Activated naive CD8-positive, alpha-beta T cell treated with anti-CD3 and anti-CD28 coated beads, Interleukin-2, amount 50 U/mL, for 24 hours (primary cell): ENCODE measurements around the gene NTHL1.

ENCODE experiments used
- ATAC-seq: fragments of 150-1000 bp; cut with Tn5 transposase; one replicate; pipeline ENCODE4 v1.10.0; 2021
- DNase-seq: peaks from one replicate; pipeline ENCODE4 v3.0.0; 2021
- H3K27ac Mint-ChIP-seq: one replicate; pipeline ENCODE4 v1.8.0; 2021; ENCODE audit warnings: mild to moderate bottlenecking, mixed read lengths
- H3K27me3 Mint-ChIP-seq: one replicate; pipeline ENCODE4 v1.8.0; 2021; ENCODE audit warnings: mixed read lengths
- H3K36me3 Mint-ChIP-seq: one replicate; pipeline ENCODE4 v1.8.0; 2021; ENCODE audit warnings: low read depth, mixed read lengths
- H3K4me1 Mint-ChIP-seq: one replicate; pipeline ENCODE4 v1.8.0; 2021; ENCODE audit warnings: mixed read lengths
- H3K4me3 Mint-ChIP-seq: one replicate; pipeline ENCODE4 v1.8.0; 2021; ENCODE audit warnings: mild to moderate bottlenecking, moderate library complexity, mixed read lengths
- H3K9me3 Mint-ChIP-seq: one replicate; pipeline ENCODE4 v1.8.0; 2021; ENCODE audit warnings: mixed read lengths

NTHL1 gene

GRCh38 chr16:2061526-2061925 is 13.9 kb upstream of the NTHL1 start:
- Mint-ChIP-seq H3K27ac (no peak overlapping the region), H3K4me3 (no peak overlapping the region), H3K27me3 (no peaks in the 10 kb centered on the region), H3K9me3 (no peaks in the 10 kb centered on the region), H3K4me1 (peaks cover 1% of the 10 kb centered on the region), H3K36me3 (peaks cover 12% of the 10 kb centered on the region)
- no peak for ATAC-seq
- DNase-seq, result no peak

GRCh38 chr16:2061023-2061422 is 13.4 kb upstream of the NTHL1 start:
- no peak overlapping the region for H3K4me3 Mint-ChIP-seq
- no peaks in the 10 kb centered on the region for H3K9me3 Mint-ChIP-seq
- no peak overlapping the region for H3K27ac Mint-ChIP-seq
- no peak for DNase-seq
- H3K27me3 Mint-ChIP-seq, result no peaks in the 10 kb centered on the region
- H3K4me1 Mint-ChIP-seq, result peaks cover under 1% of the 10 kb centered on the region
- no peak for ATAC-seq
- peaks cover 7% of the 10 kb centered on the region for H3K36me3 Mint-ChIP-seq

GRCh38 chr16:2060346-2060745 is 12.7 kb upstream of the NTHL1 start:
- peaks cover 4% of the 10 kb centered on the region for H3K36me3 Mint-ChIP-seq
- H3K4me3 Mint-ChIP-seq, result no peak overlapping the region
- H3K27me3 Mint-ChIP-seq, result no peaks in the 10 kb centered on the region
- H3K27ac Mint-ChIP-seq, result no peak overlapping the region
- no peak for ATAC-seq
- H3K4me1 Mint-ChIP-seq, result no peaks in the 10 kb centered on the region
- no peaks in the 10 kb centered on the region for H3K9me3 Mint-ChIP-seq
- DNase-seq, result no peak

- no peaks in the 10 kb centered on the region for H3K27me3 Mint-ChIP-seq
- ATAC-seq, result no peak
- H3K9me3 Mint-ChIP-seq, result no peaks in the 10 kb centered on the region
- DNase-seq, result no peak
- H3K4me1 Mint-ChIP-seq, result no peaks in the 10 kb centered on the region
- no peak overlapping the region for H3K27ac Mint-ChIP-seq
- H3K36me3 Mint-ChIP-seq, result peaks cover 5% of the 10 kb centered on the region
- no peak overlapping the region for H3K4me3 Mint-ChIP-seq
Measured at GRCh38 chr16:2058872-2059271, 11.2 kb upstream of the NTHL1 start.

GRCh38 chr16:2058420-2058819 is 10.8 kb upstream of the NTHL1 start:
- Mint-ChIP-seq H3K27ac (no peak overlapping the region), H3K36me3 (peaks cover 2% of the 10 kb centered on the region), H3K4me1 (no peaks in the 10 kb centered on the region), H3K27me3 (no peaks in the 10 kb centered on the region), H3K9me3 (no peaks in the 10 kb centered on the region), H3K4me3 (no peak overlapping the region)
- ATAC-seq, result no peak
- DNase-seq, result no peak

GRCh38 chr16:2057438-2057837 is 9.8 kb upstream of the NTHL1 start:
- Mint-ChIP-seq H3K9me3 (no peaks in the 10 kb centered on the region), H3K27ac (no peak overlapping the region), H3K4me3 (no peak overlapping the region), H3K4me1 (no peaks in the 10 kb centered on the region), H3K27me3 (no peaks in the 10 kb centered on the region), H3K36me3 (peaks cover 2% of the 10 kb centered on the region)
- no peak for DNase-seq
- ATAC-seq, result no peak

GRCh38 chr16:2056681-2057407 is 9.2 kb upstream of the NTHL1 start:
- H3K36me3 Mint-ChIP-seq, result peaks cover 2% of the 10 kb centered on the region
- H3K4me1 Mint-ChIP-seq, result no peaks in the 10 kb centered on the region
- H3K9me3 Mint-ChIP-seq, result no peaks in the 10 kb centered on the region
- no peaks in the 10 kb centered on the region for H3K27me3 Mint-ChIP-seq
- ATAC-seq (no peak), DNase-seq (no peak)
- no peak overlapping the region for H3K4me3 Mint-ChIP-seq
- H3K27ac Mint-ChIP-seq, result no peak overlapping the region

- no peak overlapping the region for H3K4me3 Mint-ChIP-seq
- H3K27ac Mint-ChIP-seq, result no peak overlapping the region
- H3K4me1 Mint-ChIP-seq, result no peaks in the 10 kb centered on the region
- H3K36me3 Mint-ChIP-seq, result peaks cover 5% of the 10 kb centered on the region
- DNase-seq (no peak), ATAC-seq (no peak)
- H3K9me3 Mint-ChIP-seq, result no peaks in the 10 kb centered on the region
- no peaks in the 10 kb centered on the region for H3K27me3 Mint-ChIP-seq
Measured at GRCh38 chr16:2056077-2056476, 8.4 kb upstream of the NTHL1 start.

GRCh38 chr16:2054543-2055245 is 7.1 kb upstream of the NTHL1 start:
- Mint-ChIP-seq H3K4me1 (no peaks in the 10 kb centered on the region), H3K9me3 (no peaks in the 10 kb centered on the region), H3K27me3 (no peaks in the 10 kb centered on the region), H3K36me3 (peaks cover 9% of the 10 kb centered on the region), H3K4me3 (no peak overlapping the region), H3K27ac (no peak overlapping the region)
- no peak for DNase-seq
- no peak for ATAC-seq

GRCh38 chr16:2053897-2054296 is 6.3 kb upstream of the NTHL1 start:
- Mint-ChIP-seq H3K4me1 (peaks cover 5% of the 10 kb centered on the region), H3K9me3 (no peaks in the 10 kb centered on the region), H3K4me3 (no peak overlapping the region), H3K36me3 (peaks cover 9% of the 10 kb centered on the region), H3K27me3 (no peaks in the 10 kb centered on the region), H3K27ac (no peak overlapping the region)
- ATAC-seq (no peak), DNase-seq (no peak)

GRCh38 chr16:2053211-2053610 is 5.6 kb upstream of the NTHL1 start:
- Mint-ChIP-seq H3K9me3 (no peaks in the 10 kb centered on the region), H3K4me3 (no peak overlapping the region), H3K4me1 (peaks cover 12% of the 10 kb centered on the region), H3K27me3 (no peaks in the 10 kb centered on the region), H3K36me3 (peaks cover 9% of the 10 kb centered on the region), H3K27ac (no peak overlapping the region)
- no peak for DNase-seq
- no peak for ATAC-seq

GRCh38 chr16:2048116-2048543 is 496 bp upstream of the NTHL1 start:
- ATAC-seq, result peak; percentile 15

GRCh38 chr16:2046893-2047329 is 723 bp downstream of the NTHL1 start:
- no peak for ATAC-seq
- Mint-ChIP-seq H3K27ac (peak overlapping the region; percentile 64), H3K27me3 (no peaks in the 10 kb centered on the region), H3K36me3 (peaks cover 9% of the 10 kb centered on the region), H3K9me3 (no peaks in the 10 kb centered on the region), H3K4me1 (peaks cover 23% of the 10 kb centered on the region), H3K4me3 (peak overlapping the region; percentile 91)
- no peak for DNase-seq

More at GRCh38 chr16:2048116-2048543, 496 bp upstream of the NTHL1 start:
- no peak for DNase-seq
- H3K4me3 Mint-ChIP-seq, result peak overlapping the region; percentile 91
- H3K27me3 Mint-ChIP-seq, result no peaks in the 10 kb centered on the region
- H3K4me1 Mint-ChIP-seq, result peaks cover 23% of the 10 kb centered on the region
- peak overlapping the region; percentile 14 for H3K27ac Mint-ChIP-seq
- peaks cover 7% of the 10 kb centered on the region for H3K36me3 Mint-ChIP-seq
- H3K9me3 Mint-ChIP-seq, result no peaks in the 10 kb centered on the region

GRCh38 chr16:2045965-2046892 is 1.4 kb downstream of the NTHL1 start:
- no peaks in the 10 kb centered on the region for H3K9me3 Mint-ChIP-seq
- H3K36me3 Mint-ChIP-seq, result peaks cover 7% of the 10 kb centered on the region
- DNase-seq, result no peak
- H3K27ac Mint-ChIP-seq, result no peak overlapping the region
- peak overlapping the region; percentile 91 for H3K4me3 Mint-ChIP-seq
- peaks cover 23% of the 10 kb centered on the region for H3K4me1 Mint-ChIP-seq
- no peak for ATAC-seq
- H3K27me3 Mint-ChIP-seq, result no peaks in the 10 kb centered on the region
